Measurements from ENCODE around the gene AP1M1.

Gene AP1M1

DNA sequence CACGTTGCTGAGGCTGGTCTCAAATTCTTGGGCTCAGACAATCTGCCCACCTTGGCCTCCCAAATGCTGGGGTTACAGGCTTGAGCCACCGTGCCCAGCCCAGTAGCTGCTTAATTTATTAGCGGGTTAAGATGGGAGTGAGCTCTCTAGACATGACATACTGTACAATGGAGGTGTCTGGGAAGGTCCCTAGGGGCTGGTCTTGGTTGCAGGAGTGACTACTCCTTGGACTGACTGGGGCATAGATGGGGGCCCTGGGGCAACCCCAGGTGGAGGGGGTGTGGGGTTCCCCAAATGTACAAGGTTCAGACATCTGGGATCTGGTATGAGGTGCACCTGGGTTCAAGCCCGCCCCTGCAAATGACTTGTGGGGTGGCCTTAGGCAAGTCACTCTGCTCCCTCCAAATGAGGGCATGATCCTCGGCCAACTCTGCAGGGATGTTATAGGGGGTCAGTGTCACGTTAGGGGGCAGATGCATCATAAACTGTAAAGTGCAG lies 37.2 kb upstream of the AP1M1 start:
- no peak overlapping the region for H2AK5ac ChIP-seq (ENCODE audit: low read length)
- no peak overlapping the region for H3K9ac ChIP-seq (ENCODE audit: low read length)
- H3K27me3 ChIP-seq (ENCODE audit: insufficient read depth, low read length) = no peaks in the 10 kb centered on the region
- no peaks in the 10 kb centered on the region for H3K79me2 ChIP-seq (ENCODE audit: control insufficient read depth, insufficient read depth, low read length, poor library complexity)
- no peak overlapping the region for H4K12ac ChIP-seq (ENCODE audit: low read depth, low read length)
- no peaks in the 10 kb centered on the region for H3K36me3 ChIP-seq (ENCODE audit: control insufficient read depth in 1 of 2, insufficient read depth in 2 of 2, low read length in 2 of 2)
- H2BK5ac ChIP-seq (ENCODE audit: low read depth, low read length, poor library complexity) = no peak overlapping the region
- H3K14ac ChIP-seq (ENCODE audit: low read length) = no peak overlapping the region
- H3K4me2 ChIP-seq (ENCODE audit: low read length) = no peak overlapping the region
- no peak overlapping the region for H2BK12ac ChIP-seq (ENCODE audit: low read length)
- H4K91ac ChIP-seq (ENCODE audit: low read depth, low read length) = no peak overlapping the region
- no peak overlapping the region for H3K18ac ChIP-seq (ENCODE audit: low read length)
- no peak for DNase-seq
- WGBS (ENCODE audit: extremely low coverage, insufficient coverage, insufficient read length) = no CpG with 5 or more reads among the region's 6 CpGs
- H3K4ac ChIP-seq (ENCODE audit: low read depth, low read length) = no peak overlapping the region
- H4K8ac ChIP-seq (ENCODE audit: low read depth, low read length) = no peak overlapping the region
- no peak overlapping the region for H2BK120ac ChIP-seq (ENCODE audit: insufficient read depth, low read length, poor library complexity)
- no peaks in the 10 kb centered on the region for H3K79me1 ChIP-seq (ENCODE audit: low read length)
- no peak overlapping the region for H3K4me3 ChIP-seq (ENCODE audit: low read depth, low read length)
- no peak overlapping the region for H3K23ac ChIP-seq (ENCODE audit: low read length)
- no peaks in the 10 kb centered on the region for H3K9me3 ChIP-seq (ENCODE audit: insufficient read depth, low read depth, low read length)
- H3K27ac ChIP-seq (ENCODE audit: low read depth, low read length) = no peak overlapping the region
- no peak overlapping the region for H2AFZ ChIP-seq (ENCODE audit: insufficient read depth, low read length, poor library complexity)
- no peaks in the 10 kb centered on the region for H3K4me1 ChIP-seq (ENCODE audit: control insufficient read depth in 1 of 2, insufficient read depth in 2 of 2, low read length in 2 of 2)

- Histone ChIP-seq H3K36me3 (ENCODE audit: control insufficient read depth in 1 of 2, insufficient read depth in 2 of 2, low read length in 2 of 2) (no peaks in the 10 kb centered on the region), H2AFZ (ENCODE audit: insufficient read depth, low read length, poor library complexity) (no peak overlapping the region), H3K18ac (ENCODE audit: low read length) (no peak overlapping the region), H2AK5ac (ENCODE audit: low read length) (no peak overlapping the region), H3K9ac (ENCODE audit: low read length) (no peak overlapping the region), H3K4me1 (ENCODE audit: control insufficient read depth in 1 of 2, insufficient read depth in 2 of 2, low read length in 2 of 2) (no peaks in the 10 kb centered on the region), H3K4me2 (ENCODE audit: low read length) (no peak overlapping the region), H2BK5ac (ENCODE audit: low read depth, low read length, poor library complexity) (no peak overlapping the region), H4K12ac (ENCODE audit: low read depth, low read length) (no peak overlapping the region), H2BK120ac (ENCODE audit: insufficient read depth, low read length, poor library complexity) (no peak overlapping the region), H3K27ac (ENCODE audit: low read depth, low read length) (no peak overlapping the region), H3K14ac (ENCODE audit: low read length) (no peak overlapping the region), H3K9me3 (ENCODE audit: insufficient read depth, low read depth, low read length) (no peaks in the 10 kb centered on the region), H4K8ac (ENCODE audit: low read depth, low read length) (no peak overlapping the region), H3K23ac (ENCODE audit: low read length) (no peak overlapping the region), H3K27me3 (ENCODE audit: insufficient read depth, low read length) (no peaks in the 10 kb centered on the region), H3K4me3 (ENCODE audit: low read depth, low read length) (no peak overlapping the region), H3K79me2 (ENCODE audit: control insufficient read depth, insufficient read depth, low read length, poor library complexity) (no peaks in the 10 kb centered on the region), H3K79me1 (ENCODE audit: low read length) (no peaks in the 10 kb centered on the region), H4K91ac (ENCODE audit: low read depth, low read length) (no peak overlapping the region), H3K4ac (ENCODE audit: low read depth, low read length) (no peak overlapping the region), H2BK12ac (ENCODE audit: low read length) (no peak overlapping the region)
- DNase-seq = peak; percentile 19 to 25
- no CpG with 5 or more reads among the region's 14 CpGs for WGBS (ENCODE audit: extremely low coverage, insufficient coverage, insufficient read length)
These were observed 36.7 kb upstream of the AP1M1 start for GRCh38 chr19:16160943-16161560.

DNA sequence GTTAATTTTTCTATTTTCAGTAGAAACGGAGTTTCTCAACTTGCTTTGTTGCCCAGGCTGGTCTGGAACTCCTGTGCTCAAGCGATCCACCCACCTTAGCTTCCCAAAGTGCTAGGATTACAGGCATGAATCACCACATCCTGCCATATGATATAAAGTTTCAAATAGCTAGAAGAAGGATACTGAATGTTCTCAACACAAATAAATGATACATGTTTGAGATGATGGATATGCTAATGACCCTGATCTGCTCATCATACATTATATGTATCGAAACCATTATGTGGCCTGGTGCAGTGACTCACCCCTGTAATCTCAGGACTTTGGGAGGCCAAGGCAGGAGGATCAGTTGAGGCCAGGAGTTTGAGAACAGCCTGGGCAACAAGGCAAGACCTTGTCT lies 35.9 kb upstream of the AP1M1 start:
- Histone ChIP-seq H3K27me3 (ENCODE audit: insufficient read depth, low read length) (no peaks in the 10 kb centered on the region), H3K4me1 (ENCODE audit: control insufficient read depth in 1 of 2, insufficient read depth in 2 of 2, low read length in 2 of 2) (no peaks in the 10 kb centered on the region), H3K9me3 (ENCODE audit: insufficient read depth, low read depth, low read length) (no peaks in the 10 kb centered on the region), H2BK120ac (ENCODE audit: insufficient read depth, low read length, poor library complexity) (no peak overlapping the region), H3K79me2 (ENCODE audit: control insufficient read depth, insufficient read depth, low read length, poor library complexity) (no peaks in the 10 kb centered on the region), H3K4me3 (ENCODE audit: low read depth, low read length) (no peak overlapping the region), H4K12ac (ENCODE audit: low read depth, low read length) (no peak overlapping the region), H3K18ac (ENCODE audit: low read length) (no peak overlapping the region), H3K9ac (ENCODE audit: low read length) (no peak overlapping the region), H3K4ac (ENCODE audit: low read depth, low read length) (no peak overlapping the region), H3K4me2 (ENCODE audit: low read length) (no peak overlapping the region), H3K79me1 (ENCODE audit: low read length) (no peaks in the 10 kb centered on the region), H3K14ac (ENCODE audit: low read length) (no peak overlapping the region), H2BK12ac (ENCODE audit: low read length) (no peak overlapping the region), H2BK5ac (ENCODE audit: low read depth, low read length, poor library complexity) (no peak overlapping the region), H4K8ac (ENCODE audit: low read depth, low read length) (no peak overlapping the region), H4K91ac (ENCODE audit: low read depth, low read length) (no peak overlapping the region), H3K23ac (ENCODE audit: low read length) (no peak overlapping the region), H3K27ac (ENCODE audit: low read depth, low read length) (no peak overlapping the region), H2AFZ (ENCODE audit: insufficient read depth, low read length, poor library complexity) (no peak overlapping the region), H2AK5ac (ENCODE audit: low read length) (no peak overlapping the region), H3K36me3 (ENCODE audit: control insufficient read depth in 1 of 2, insufficient read depth in 2 of 2, low read length in 2 of 2) (no peaks in the 10 kb centered on the region)
- no CpG with 5 or more reads among the region's 3 CpGs for WGBS (ENCODE audit: extremely low coverage, insufficient coverage, insufficient read length)
- no peak for DNase-seq

DNA sequence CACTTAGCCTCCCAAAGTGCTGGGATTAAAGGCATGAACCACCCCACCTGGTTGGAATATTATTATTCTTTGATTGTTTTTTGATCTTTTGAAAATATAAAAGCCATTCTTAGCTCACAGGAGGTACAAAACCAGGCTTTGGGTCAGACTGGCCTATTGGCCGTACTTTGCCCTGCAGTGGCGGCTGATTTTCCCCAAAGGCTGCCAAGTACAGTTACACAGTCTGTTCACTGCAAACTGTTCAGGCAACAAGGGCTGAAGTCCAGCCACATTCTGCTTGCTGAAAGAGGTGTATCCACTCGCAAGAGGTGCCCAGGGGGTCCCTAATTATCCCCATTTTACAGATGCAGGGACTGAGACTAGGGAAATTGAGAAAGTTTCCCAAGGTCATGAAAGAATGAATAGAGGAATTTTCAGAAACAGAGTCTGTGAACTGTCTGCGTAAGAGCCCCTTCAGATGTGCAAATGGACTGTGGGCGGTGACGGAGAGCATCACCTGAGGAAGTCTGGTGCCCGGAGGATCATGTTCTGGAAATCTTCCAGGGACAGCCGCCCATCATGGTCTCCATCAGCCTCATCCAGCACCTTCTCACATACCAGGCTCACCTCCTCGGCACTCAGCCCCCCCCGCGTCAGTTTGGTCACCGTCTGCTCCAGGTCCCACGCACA lies 33.4 kb upstream of the AP1M1 start:
- H2BK12ac ChIP-seq (ENCODE audit: low read length) = no peak overlapping the region
- WGBS (ENCODE audit: extremely low coverage, insufficient coverage, insufficient read length) = no CpG with 5 or more reads among the region's 13 CpGs

More for the DNA sequence above, 33.4 kb upstream of the AP1M1 start:
- Histone ChIP-seq H3K79me2 (ENCODE audit: control insufficient read depth, insufficient read depth, low read length, poor library complexity) (no peaks in the 10 kb centered on the region), H2AFZ (ENCODE audit: insufficient read depth, low read length, poor library complexity) (no peak overlapping the region), H3K9me3 (ENCODE audit: insufficient read depth, low read depth, low read length) (peaks cover 2% of the 10 kb centered on the region), H3K4me1 (ENCODE audit: control insufficient read depth in 1 of 2, insufficient read depth in 2 of 2, low read length in 2 of 2) (no peaks in the 10 kb centered on the region), H3K4me3 (ENCODE audit: low read depth, low read length) (no peak overlapping the region), H4K12ac (ENCODE audit: low read depth, low read length) (no peak overlapping the region), H3K27ac (ENCODE audit: low read depth, low read length) (no peak overlapping the region), H3K9ac (ENCODE audit: low read length) (no peak overlapping the region), H4K91ac (ENCODE audit: low read depth, low read length) (no peak overlapping the region), H3K4me2 (ENCODE audit: low read length) (no peak overlapping the region), H3K23ac (ENCODE audit: low read length) (no peak overlapping the region), H3K14ac (ENCODE audit: low read length) (no peak overlapping the region), H3K36me3 (ENCODE audit: control insufficient read depth in 1 of 2, insufficient read depth in 2 of 2, low read length in 2 of 2) (no peaks in the 10 kb centered on the region), H3K79me1 (ENCODE audit: low read length) (no peaks in the 10 kb centered on the region), H3K27me3 (ENCODE audit: insufficient read depth, low read length) (no peaks in the 10 kb centered on the region), H3K18ac (ENCODE audit: low read length) (no peak overlapping the region), H2BK120ac (ENCODE audit: insufficient read depth, low read length, poor library complexity) (no peak overlapping the region), H2BK5ac (ENCODE audit: low read depth, low read length, poor library complexity) (no peak overlapping the region), H3K4ac (ENCODE audit: low read depth, low read length) (no peak overlapping the region), H2AK5ac (ENCODE audit: low read length) (no peak overlapping the region), H4K8ac (ENCODE audit: low read depth, low read length) (no peak overlapping the region)
- DNase-seq = no peak

Data from trophoblast cell (in vitro differentiated cells and primary cell).